Upper lobe of left lung (tissue), 4 donors: ENCODE data around the gene SPINT3.

Experiments
- CTCF ChIP-seq, 6 experiments: fragments of 450-650 bp in 4 of 6; fragments of 200-600 bp in 2 of 6; sonication (generic) in 2 of 6; IDR thresholded peaks; one replicate each; pipeline ENCODE4 v1.5.1; 2016 to 2019; ENCODE audit warnings: antibody characterized with exemption in 6 of 6
- POLR2A ChIP-seq, 4 donors: fragments of 450-650 bp; IDR thresholded peaks; one replicate each; pipeline ENCODE4 v1.5.1; 2016 to 2017; ENCODE audit warnings: antibody characterized with exemption in 4 of 4, mild to moderate bottlenecking in 2 of 4
- POLR2AphosphoS5 ChIP-seq, 2 donors: sonication (generic); formaldehyde crosslinking; IDR thresholded peaks; one replicate each; pipeline ENCODE4 v1.5.1; 2017; ENCODE audit warnings: antibody characterized with exemption in 2 of 2

DNA sequence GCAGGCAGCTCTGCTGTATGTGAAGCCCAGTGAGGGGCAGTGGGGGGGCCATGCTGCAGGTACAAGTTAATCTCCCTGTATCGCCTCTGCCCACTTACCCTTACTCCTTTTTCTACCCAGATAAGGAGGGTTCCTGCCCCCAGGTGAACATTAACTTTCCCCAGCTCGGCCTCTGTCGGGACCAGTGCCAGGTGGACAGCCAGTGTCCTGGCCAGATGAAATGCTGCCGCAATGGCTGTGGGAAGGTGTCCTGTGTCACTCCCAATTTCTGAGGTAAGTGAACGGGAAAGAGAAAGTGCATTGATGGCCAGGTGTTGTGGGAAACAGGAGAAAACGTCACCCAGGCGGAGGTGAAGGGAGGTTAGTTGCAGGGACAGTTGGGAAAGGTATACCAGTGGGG, 35.6 kb downstream of the SPINT3 start:
- TF ChIP-seq POLR2A (IDR thresholded peaks at IDR 0.05) = no peak
- no peak for TF ChIP-seq CTCF (IDR thresholded peaks at IDR 0.05)
- no peak for TF ChIP-seq POLR2AphosphoS5 (IDR thresholded peaks at IDR 0.05)
